CD14-positive monocyte (primary cell): Measurements from ENCODE around the gene TMEM132C. TPM values are rescaled to one million over a fixed set of nuclear protein-coding genes. Genes with fewer than 3 reads are reported as not detected.

ENCODE experiments used
- DNase-seq, 3 donors: peaks; one replicate each; pipeline ENCODE4 v3.0.0-alpha.2; 2011 to 2022
- H2AFZ ChIP-seq: 2 replicates; pipeline ENCODE4 v1.6.0; 2012; ENCODE audit warnings: mild to moderate bottlenecking, low read depth, low read length, inconsistent platforms; ENCODE audit not compliant: insufficient read depth, poor library complexity, severe bottlenecking
- H3K27ac ChIP-seq, 2 donors: 1 replicate in 1 of 2; 2 replicates in 1 of 2; pipeline ENCODE4 v1.5.1; 2012 to 2013; ENCODE audit warnings: low read length in 2 of 2, control low read depth in 1 of 2, inconsistent platforms in 1 of 2, low read depth in 1 of 2, mild to moderate bottlenecking in 1 of 2
- H3K27me3 ChIP-seq, 2 donors: one replicate each; pipeline versions ENCODE4 v1.6.0 to v1.6.1; 2011 to 2013; ENCODE audit warnings: low read length in 2 of 2; ENCODE audit not compliant: control insufficient read depth in 2 of 2, insufficient read depth in 2 of 2
- H3K36me3 ChIP-seq, 2 donors: replicated peaks in 1 of 2; 1 replicate in 1 of 2; 2 replicates in 1 of 2; pipeline versions ENCODE4 v1.5.1 to v1.6.1; 2012 to 2013; ENCODE audit warnings: low read length in 2 of 2, control low read depth in 1 of 2, inconsistent platforms in 1 of 2, mild to moderate bottlenecking in 1 of 2; ENCODE audit not compliant: insufficient read depth in 2 of 2, control insufficient read depth in 1 of 2
- H3K4me1 ChIP-seq, 2 donors: 1 replicate in 1 of 2; 2 replicates in 1 of 2; pipeline versions ENCODE4 v1.5.1 to v1.6.1; 2012 to 2013; ENCODE audit warnings: low read length in 2 of 2, control low read depth in 1 of 2, inconsistent platforms in 1 of 2, mild to moderate bottlenecking in 1 of 2, moderate library complexity in 1 of 2; ENCODE audit not compliant: insufficient read depth in 2 of 2, control insufficient read depth in 1 of 2
- H3K4me2 ChIP-seq: replicated peaks from 2 replicates; pipeline ENCODE3; 2012; ENCODE audit warnings: low read length, moderate library complexity, mild to moderate bottlenecking; ENCODE audit not compliant: poor library complexity, severe bottlenecking; ENCODE audit errors: extremely low read depth
- H3K4me3 ChIP-seq, 3 experiments: fragments of 200-600 bp in 1 of 3; sonication (generic) in 1 of 3; replicated peaks in 1 of 3; 1 replicate in 2 of 3; 2 replicates in 1 of 3; pipeline ENCODE4 v1.5.1; 2011 to 2013; ENCODE audit warnings: low read length in 3 of 3, mild to moderate bottlenecking in 3 of 3, control low read depth in 2 of 3, low read depth in 2 of 3, inconsistent platforms in 1 of 3, moderate library complexity in 1 of 3
- H3K79me2 ChIP-seq: 2 replicates; pipeline ENCODE4 v1.6.0; 2012; ENCODE audit warnings: mild to moderate bottlenecking, control low read depth, inconsistent platforms, low read length, moderate library complexity; ENCODE audit not compliant: insufficient read depth
- H3K9ac ChIP-seq: 2 replicates; pipeline ENCODE4 v1.6.0; 2017; ENCODE audit warnings: low read length, mild to moderate bottlenecking; ENCODE audit not compliant: insufficient read depth, poor library complexity, severe bottlenecking
- H3K9me3 ChIP-seq, 2 donors: replicated peaks in 1 of 2; 1 replicate in 1 of 2; 2 replicates in 1 of 2; pipeline versions ENCODE4 v1.5.1 to v1.6.1; 2012 to 2013; ENCODE audit warnings: low read length in 2 of 2, control low read depth in 1 of 2; ENCODE audit not compliant: control insufficient read depth in 1 of 2, insufficient read depth in 1 of 2
- H4K20me1 ChIP-seq: 2 replicates; pipeline ENCODE4 v1.6.0; 2012; ENCODE audit warnings: mild to moderate bottlenecking, low read length, control low read depth, moderate library complexity; ENCODE audit not compliant: insufficient read depth
- H3K27ac Mint-ChIP-seq, 7 donors: one replicate each; pipeline ENCODE4 v1.8.0; 2020; ENCODE audit warnings: mild to moderate bottlenecking in 7 of 7, mixed read lengths in 7 of 7, moderate library complexity in 6 of 7, inconsistent platforms in 2 of 7
- H3K27me3 Mint-ChIP-seq, 3 donors: one replicate each; pipeline ENCODE4 v1.8.0; 2021 to 2022; ENCODE audit warnings: low read depth in 3 of 3, mild to moderate bottlenecking in 3 of 3, mixed read lengths in 3 of 3, moderate library complexity in 3 of 3, inconsistent platforms in 1 of 3
- H3K36me3 Mint-ChIP-seq, 2 donors: one replicate each; pipeline ENCODE4 v1.8.0; 2020; ENCODE audit warnings: mixed read lengths in 2 of 2, inconsistent platforms in 1 of 2, mild to moderate bottlenecking in 1 of 2
- H3K4me1 Mint-ChIP-seq: one replicate; pipeline ENCODE4 v1.8.0; 2020; ENCODE audit warnings: mild to moderate bottlenecking, mixed read lengths
- H3K4me3 Mint-ChIP-seq, 2 donors: one replicate each; pipeline ENCODE4 v1.8.0; 2020; ENCODE audit warnings: mild to moderate bottlenecking in 2 of 2, mixed read lengths in 2 of 2, moderate library complexity in 1 of 2
- H3K9me3 Mint-ChIP-seq, 7 donors: one replicate each; pipeline ENCODE4 v1.8.0; 2020 to 2022; ENCODE audit warnings: mixed read lengths in 7 of 7, mild to moderate bottlenecking in 6 of 7, moderate library complexity in 6 of 7, inconsistent platforms in 2 of 7
- WGBS: methylation state at CpG from one replicate; pipeline ENCODE4 v1.1.5; 2013; ENCODE audit warnings: missing lambda C conversion rate; ENCODE audit not compliant: insufficient coverage; 5-methylcytosine and 5-hydroxymethylcytosine counted together
- intact Hi-C, 2 donors: fragments of 100-400 bp; cut with micrococcal nuclease; formaldehyde crosslinking; loops; one replicate each; pipeline versions ENCODE4 v1.15.0 to v1.15.1; 2023
- polyA plus RNA-seq, 3 donors: library from polyadenylated mRNA; depleted of rRNA in 1 of 3; unstranded in 2 of 3; stranded (reverse) in 1 of 3; fragments of 300-500 nt in 2 of 3; fragments of >200 nt in 1 of 3; fragmentation: Illumina TruSeq in 2 of 3; gene quantifications; 1 replicate in 2 of 3; 2 replicates in 1 of 3; pipeline ENCODE4 v1.2.3, GENCODE V29; 2012 to 2021
- TF ChIP-seq, protein P1 (sequence below): fragments of 200-600 bp; IDR thresholded peaks from one replicate; pipeline ENCODE4 v1.8.0; 2022; ENCODE audit warnings: antibody characterized with exemption, mild to moderate bottlenecking

The TMEM132C gene
- polyA plus RNA-seq, 3 donors = not detected

- H3K36me3 ChIP-seq = no peaks in the 10 kb centered on the region
- no peak for DNase-seq
- Mint-ChIP-seq H3K27ac (no peak overlapping the region), H3K4me3 (no peak overlapping the region), H3K27me3 (peaks cover 0 to 8% (median 0%) of the 10 kb centered on the region in 3 donors), H3K9me3 (peaks cover 0 to 4% (median 2%) of the 10 kb centered on the region in 7 donors), H3K36me3 (no peaks in the 10 kb centered on the region), H3K4me1 (no peaks in the 10 kb centered on the region)
- no peak overlapping the region for H3K4me2 ChIP-seq
- no peaks in the 10 kb centered on the region for H3K9me3 ChIP-seq
- no peak overlapping the region for H3K9ac ChIP-seq
- H3K27me3 ChIP-seq = no peaks in the 10 kb centered on the region
- H3K79me2 ChIP-seq = no peaks in the 10 kb centered on the region
- H3K27ac ChIP-seq = no peak overlapping the region
- no peaks in the 10 kb centered on the region for H4K20me1 ChIP-seq
- no peaks in the 10 kb centered on the region for H3K4me1 ChIP-seq
- H2AFZ ChIP-seq = no peak overlapping the region
- intact Hi-C loops = no loop called here
- 59% methylated on average over 5 of the region's 8 CpGs for WGBS
- H3K4me3 ChIP-seq = no peak overlapping the region
- TF ChIP-seq, protein P1, sequence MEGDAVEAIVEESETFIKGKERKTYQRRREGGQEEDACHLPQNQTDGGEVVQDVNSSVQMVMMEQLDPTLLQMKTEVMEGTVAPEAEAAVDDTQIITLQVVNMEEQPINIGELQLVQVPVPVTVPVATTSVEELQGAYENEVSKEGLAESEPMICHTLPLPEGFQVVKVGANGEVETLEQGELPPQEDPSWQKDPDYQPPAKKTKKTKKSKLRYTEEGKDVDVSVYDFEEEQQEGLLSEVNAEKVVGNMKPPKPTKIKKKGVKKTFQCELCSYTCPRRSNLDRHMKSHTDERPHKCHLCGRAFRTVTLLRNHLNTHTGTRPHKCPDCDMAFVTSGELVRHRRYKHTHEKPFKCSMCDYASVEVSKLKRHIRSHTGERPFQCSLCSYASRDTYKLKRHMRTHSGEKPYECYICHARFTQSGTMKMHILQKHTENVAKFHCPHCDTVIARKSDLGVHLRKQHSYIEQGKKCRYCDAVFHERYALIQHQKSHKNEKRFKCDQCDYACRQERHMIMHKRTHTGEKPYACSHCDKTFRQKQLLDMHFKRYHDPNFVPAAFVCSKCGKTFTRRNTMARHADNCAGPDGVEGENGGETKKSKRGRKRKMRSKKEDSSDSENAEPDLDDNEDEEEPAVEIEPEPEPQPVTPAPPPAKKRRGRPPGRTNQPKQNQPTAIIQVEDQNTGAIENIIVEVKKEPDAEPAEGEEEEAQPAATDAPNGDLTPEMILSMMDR = no peak
These were observed 460.5 kb downstream of the TMEM132C start for GRCh38 chr12:128727461-128727860.

GRCh38 chr12:128727999-128728398 lies 461.0 kb downstream of the TMEM132C start:
- intact Hi-C loops = no loop called here
- Mint-ChIP-seq H3K36me3 (no peaks in the 10 kb centered on the region), H3K9me3 (peaks cover 0 to 4% (median 2%) of the 10 kb centered on the region in 7 donors), H3K27me3 (peaks cover 0 to 8% (median 2%) of the 10 kb centered on the region in 3 donors), H3K4me1 (no peaks in the 10 kb centered on the region), H3K27ac (no peak overlapping the region), H3K4me3 (no peak overlapping the region)
- DNase-seq = no peak
- Histone ChIP-seq H3K4me1 (no peaks in the 10 kb centered on the region), H3K9me3 (no peaks in the 10 kb centered on the region), H2AFZ (no peak overlapping the region), H3K9ac (no peak overlapping the region), H3K27me3 (no peaks in the 10 kb centered on the region), H3K36me3 (no peaks in the 10 kb centered on the region), H4K20me1 (no peaks in the 10 kb centered on the region), H3K4me2 (no peak overlapping the region), H3K27ac (no peak overlapping the region), H3K4me3 (no peak overlapping the region), H3K79me2 (no peaks in the 10 kb centered on the region)
- TF ChIP-seq, protein P1 = no peak
- 95% methylated on average over 4 of the region's 4 CpGs for WGBS
